Sigmoid colon (tissue), 4 donors: Measurements from ENCODE around the gene STING1.

Experiments
- CTCF ChIP-seq, 4 experiments: fragments of 450-650 bp in 3 of 4; fragments of 200-600 bp in 1 of 4; IDR thresholded peaks; one replicate each; pipeline ENCODE4 v1.5.1; 2016 to 2019; ENCODE audit warnings: antibody characterized with exemption in 4 of 4, mild to moderate bottlenecking in 3 of 4, moderate library complexity in 2 of 4
- POLR2AphosphoS5 ChIP-seq, 4 donors: sonication (generic); formaldehyde crosslinking; IDR thresholded peaks; one replicate each; pipeline ENCODE4 v1.6.1; 2017; ENCODE audit warnings: antibody characterized with exemption in 4 of 4

GRCh38 chr5:139439013-139439903 is 43.3 kb downstream of the STING1 start, which contains the start of gene DNAJC18:
- TF ChIP-seq POLR2AphosphoS5 (IDR thresholded peaks at IDR 0.05) (peak in 3 of 4 donors; percentile 53 to 87 (median 67)), CTCF (IDR thresholded peaks at IDR 0.05) (no peak)
